Activated CD8-positive, alpha-beta memory T cell treated with anti-CD3 and anti-CD28 coated beads for 24 hours (primary cell): ENCODE data around the gene KCNIP3.
"Not testable (repeated sequence)": the region's sequence is repeated elsewhere in the genome, so short reads cannot be mapped to it uniquely, and the experiment has no call there.

Source experiments
- DNase-seq: peaks from one replicate; pipeline ENCODE4 v3.0.0-alpha.2; 2020

Gene KCNIP3

DNA sequence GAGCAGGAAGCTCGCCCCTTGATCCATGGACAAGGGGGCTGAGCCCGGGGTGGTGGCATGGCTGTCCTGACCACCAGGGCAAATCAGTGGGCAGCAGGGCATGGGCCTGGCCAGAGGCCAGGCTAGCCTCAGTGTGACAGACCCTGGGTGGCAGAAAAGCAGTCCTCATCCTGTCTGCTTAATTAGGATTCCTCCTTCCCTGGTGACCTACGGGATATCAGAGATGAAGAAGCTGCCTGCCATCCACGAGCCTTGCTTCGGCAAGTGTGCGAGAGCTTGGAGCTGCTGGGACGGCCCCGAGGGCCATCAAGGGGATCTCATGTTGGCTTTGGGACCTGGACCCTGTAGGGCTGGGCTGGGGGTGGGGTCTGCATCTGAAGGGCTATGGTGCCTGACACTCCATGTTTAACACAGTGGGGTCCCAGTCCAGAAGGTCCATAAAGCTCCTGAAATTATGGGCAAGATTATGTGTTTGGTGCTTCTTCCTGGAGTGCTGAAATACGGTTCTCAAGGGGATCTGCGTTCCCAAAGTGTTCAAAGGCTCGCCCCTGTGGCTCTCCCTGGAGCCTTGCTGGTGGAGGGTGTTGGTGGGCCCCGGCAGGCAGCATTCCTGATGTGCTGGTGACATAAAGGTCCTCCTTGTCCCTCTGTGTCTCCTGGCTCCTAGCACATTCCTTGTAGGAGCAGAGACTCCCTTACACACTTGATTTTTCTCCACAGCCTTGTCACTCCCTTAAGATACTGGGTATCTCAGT lies 52.6 kb downstream of the KCNIP3 start:
- peak; percentile 43 for DNase-seq

DNA sequence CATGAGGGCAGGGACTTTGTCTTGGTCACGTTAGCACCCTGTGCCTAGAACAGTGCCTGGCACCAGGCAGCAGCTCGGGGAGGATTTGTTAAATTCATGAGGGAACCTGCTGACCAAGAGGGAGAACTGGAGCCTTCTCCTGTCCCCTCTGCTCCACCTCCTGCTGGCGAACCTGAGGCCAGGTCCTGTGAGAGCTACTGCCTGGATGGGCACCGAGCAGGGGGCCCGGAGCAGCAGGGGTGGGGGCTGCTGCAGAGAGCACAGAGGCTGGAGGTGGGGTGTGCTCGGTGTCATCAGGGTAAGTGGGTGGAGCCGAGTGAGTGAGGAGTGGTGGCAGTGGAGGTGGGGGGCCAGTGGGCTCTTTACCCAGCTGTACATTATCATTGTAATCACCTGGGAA lies 53.2 kb downstream of the KCNIP3 start:
- DNase-seq = peak; percentile 32

DNA sequence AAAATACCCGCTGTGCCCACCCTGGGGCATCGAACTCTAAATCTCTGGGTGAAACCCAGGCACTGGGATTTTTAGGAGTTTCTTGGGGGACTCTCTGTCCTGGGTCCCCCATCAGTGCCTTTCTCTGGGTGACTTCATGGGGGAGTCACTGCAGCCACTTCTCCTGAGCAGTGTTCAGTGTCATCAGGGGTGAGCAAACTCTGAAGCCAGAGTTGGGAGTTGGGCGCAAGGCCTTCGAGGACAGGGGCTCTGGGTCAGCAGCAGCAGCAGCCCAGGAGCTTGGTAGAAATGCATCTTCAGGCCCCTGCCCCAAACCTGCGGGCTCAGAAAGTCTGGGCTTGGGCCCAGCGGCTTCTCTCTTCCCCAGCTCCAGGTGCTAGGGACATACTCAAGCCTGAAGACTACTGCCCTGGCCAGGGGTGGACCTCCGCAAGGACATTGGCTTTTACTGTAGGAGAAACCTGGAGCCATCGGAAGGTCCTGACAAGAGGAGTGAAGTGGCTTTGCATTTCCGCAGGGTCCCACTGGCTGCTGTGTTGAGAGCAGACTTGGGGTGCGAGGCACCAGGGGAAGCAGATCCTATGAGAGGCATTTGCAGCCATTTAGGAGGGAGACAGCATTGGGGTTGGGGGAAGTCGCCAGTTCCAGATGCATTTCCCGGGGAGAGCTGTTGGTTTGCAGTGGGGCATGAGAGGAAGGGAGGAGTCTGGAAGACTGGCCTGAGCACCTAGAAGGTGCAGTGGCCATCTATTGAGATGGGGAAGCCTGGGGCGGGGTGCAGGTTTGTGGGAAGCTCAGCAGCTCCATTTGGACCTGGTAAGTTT lies 53.8 kb downstream of the KCNIP3 start:
- DNase-seq = peak; percentile 38

DNA sequence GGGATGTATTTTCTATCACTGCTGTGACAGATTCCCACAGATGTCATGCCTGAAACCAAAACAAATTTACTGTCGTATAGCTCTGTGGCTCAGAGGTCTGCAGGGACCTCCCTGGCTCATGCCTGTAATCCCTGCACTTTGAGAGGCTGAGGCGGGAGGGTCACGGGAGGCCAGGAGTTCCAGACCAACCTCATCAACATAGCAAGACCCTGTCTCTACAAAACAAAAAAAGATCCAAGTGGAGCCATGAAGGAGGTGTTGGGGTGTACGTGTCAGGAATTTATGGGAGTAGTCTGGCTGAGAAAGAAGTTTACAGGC lies 54.4 kb downstream of the KCNIP3 start:
- DNase-seq = no peak

DNA sequence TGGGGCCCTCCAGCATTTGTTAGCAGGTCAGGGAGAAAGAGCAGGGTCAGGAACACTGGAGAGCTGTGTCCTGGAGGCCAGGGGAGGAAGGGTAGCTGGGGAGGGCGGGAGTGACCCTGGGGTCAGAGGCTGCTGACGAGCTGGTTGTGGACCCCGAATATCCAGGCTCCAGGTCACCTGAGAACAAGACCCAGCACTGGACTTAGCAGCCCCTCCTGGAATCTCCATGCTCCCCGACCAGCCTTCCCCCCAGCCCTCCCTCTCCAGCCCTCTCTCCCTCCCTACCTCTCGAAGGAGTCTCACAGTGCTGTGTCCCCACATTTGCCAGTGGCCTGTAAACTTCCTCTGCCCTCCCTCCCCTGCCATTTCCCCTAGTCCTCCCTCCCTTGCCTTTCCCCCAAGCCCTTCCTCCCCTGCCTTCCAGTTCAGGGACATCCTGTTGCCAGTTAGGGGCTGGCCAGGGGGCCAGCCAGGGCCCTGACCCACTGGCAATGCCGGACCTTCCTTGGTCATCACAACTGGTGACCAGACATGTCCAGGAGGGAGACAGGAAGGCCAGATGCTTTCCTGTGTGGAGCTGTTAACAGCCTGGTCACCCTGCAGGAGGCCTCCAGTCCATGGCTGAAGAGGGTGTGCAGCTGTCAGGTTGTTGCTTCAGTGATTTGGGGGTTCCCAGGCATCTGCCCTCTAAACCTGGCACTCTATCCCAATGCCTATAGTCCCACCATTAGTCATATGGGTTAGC lies 55.3 kb downstream of the KCNIP3 start:
- DNase-seq = peak; percentile 35

DNA sequence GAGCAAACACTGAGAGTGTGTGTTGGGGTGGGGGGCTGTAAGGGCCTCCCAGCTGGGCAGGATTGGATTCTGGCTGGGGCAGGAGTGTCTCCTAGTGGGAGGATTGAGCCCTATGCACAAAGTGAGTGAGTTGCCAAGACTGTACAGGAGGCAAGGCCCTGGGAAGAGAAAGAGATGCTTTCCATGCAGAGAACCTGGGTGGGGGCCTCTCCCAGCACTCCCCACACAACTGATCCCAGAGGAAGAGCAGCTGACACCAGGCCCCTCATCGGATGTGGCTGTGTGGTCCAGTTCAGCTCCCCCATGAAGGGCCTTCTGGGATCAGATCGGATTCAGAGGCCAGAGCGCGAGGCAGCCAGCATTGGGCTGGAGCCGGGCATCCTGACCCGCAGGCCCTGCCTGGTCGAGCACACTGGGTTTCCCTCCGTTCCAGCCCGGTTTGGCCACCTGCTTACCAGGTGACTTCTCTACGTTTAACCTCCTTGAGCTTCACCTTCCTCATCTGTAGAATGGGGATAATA lies 56.0 kb downstream of the KCNIP3 start:
- peak; percentile 21 for DNase-seq

DNA sequence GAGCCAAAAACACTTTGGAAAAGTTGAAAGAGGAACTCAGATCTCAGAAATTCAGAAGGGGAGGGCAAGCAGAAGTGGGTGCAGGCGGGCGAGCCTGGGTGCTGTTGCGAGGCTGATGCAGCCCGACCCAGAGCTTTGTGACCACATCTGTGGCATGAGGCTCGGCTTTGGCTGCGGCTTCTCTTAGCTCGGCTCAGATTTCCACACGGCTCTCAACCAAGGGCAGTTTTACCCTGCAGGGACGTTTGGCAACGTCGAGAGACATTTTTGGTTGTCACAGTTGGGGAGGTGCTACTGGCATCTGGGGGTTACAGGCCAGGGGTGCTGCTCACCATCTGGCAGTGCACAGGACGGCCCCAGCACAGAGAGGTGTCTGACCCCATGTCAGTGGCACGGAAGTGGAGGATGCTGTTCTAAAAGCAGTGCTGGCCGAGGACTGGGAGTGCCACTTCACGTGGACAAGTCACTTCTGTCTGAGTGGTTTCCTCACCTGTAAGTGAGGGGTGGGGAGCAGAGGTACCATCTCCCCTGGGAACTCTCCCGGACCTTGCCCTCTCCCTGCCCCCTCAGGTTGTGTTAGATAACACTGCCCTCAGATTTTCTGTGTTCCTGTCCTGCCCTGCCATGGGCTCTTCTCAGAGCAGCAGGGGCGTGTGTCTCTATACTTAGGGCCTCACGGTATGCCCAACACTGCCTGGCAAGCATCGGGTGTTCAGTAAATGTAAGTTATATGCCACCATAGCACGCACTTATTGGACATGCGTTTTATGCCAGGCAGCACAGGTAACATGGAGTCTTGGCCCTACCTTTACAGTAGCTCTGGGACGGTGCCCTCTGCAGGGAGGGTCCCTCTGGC lies 56.7 kb downstream of the KCNIP3 start:
- peak; percentile 49 for DNase-seq

DNA sequence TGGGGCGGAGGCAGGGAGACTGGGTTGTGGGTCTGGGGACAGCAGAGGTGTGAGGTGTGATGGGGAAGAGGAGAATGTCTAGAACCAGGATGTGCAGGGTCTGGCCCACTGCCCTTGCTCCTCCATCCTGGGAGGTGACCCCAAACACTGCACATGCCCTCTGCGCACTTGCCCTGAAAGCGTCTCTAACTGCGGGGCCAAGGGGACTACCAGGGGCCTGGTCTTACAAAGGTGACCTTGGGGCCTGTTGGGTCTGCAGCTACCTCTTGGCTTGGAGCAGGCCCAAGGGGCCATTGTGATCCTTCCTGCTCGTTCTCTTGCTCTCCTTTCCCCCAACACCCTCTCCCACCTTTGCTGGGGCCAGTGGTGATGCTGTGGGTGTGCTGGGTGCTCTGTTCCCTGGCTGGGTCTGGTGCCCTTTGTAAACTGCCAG lies 57.3 kb downstream of the KCNIP3 start:
- peak; percentile 41 for DNase-seq

DNA sequence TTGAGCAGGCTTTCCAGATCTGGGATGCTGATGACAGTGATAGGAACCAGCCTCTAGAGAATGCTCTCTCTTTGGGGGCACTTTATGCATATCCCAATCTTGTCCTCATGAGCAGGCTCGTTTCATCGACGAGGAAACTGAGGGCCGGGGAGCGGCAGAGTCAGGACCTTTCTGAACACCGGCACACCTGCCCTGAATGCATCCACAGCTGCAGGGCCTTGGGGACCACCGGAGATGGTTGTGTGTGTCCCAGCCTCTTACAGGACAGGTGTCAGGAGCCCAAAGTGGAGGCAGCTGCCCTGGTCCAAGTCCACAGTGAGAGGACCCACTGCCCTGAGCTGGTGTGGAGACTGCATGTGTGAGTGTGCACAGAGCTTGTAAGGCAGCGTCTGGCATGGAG lies 57.8 kb downstream of the KCNIP3 start:
- peak; percentile 21 for DNase-seq

DNA sequence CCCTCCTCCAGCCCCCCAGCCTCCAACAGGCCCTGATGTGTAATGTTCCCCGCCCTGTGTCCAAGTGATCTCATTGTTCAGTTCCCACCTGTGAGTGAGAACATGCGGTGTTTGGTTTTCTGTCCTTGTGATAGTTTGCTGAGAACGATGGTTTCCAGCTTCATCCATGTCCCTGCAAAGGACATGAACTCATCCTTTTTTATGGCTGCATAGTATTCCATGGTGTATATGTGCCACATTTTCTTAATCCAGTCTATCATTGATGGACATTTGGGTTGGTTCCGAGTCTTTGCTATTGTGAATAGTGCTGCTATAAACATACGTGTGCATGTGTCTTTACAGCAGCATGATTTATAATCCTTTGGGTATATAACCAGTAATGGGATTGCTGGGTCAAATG lies 58.3 kb downstream of the KCNIP3 start:
- DNase-seq = not testable (repeated sequence)

DNA sequence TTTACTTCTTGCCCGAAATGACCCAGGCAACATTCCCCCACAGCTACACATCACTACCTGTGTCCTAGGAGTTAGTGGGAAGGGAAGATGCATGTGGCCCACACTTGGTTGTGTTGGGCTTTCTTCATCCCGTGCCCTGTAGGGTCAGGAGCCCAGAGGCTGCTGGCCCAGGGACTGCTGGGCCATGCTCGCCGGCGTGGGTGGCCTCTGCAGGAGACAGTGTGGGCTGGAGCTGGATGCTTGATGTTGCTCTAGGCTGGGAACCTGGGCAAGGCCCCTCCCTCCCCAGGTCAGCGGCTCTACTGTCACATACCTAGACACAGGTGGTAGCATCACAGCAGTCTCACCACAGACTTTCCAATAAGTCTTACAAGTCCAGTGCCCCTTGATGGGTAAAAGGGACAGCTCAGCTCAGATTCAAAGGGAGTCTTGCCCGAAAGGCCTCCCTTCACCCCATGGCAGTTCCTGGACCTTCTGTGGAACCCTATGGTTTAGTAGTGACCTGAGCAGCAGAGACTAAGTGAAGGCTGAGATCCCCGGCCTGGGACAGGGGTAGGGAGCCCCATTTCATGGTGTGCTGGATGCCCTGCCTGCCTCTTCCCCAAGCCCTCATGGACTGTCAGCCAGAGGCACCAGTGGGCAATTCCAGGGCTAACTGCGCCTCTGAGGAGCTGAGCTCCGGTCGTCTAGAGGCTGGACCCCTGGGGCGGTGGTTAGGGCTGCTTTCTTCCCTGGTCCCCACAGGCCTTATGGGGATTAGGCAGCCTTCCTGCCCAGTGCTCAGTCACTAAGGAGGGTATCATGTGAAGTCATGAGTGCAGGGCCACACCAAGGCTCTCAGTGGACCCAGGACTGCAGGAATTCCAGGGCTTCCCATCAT lies 59.9 kb downstream of the KCNIP3 start:
- DNase-seq = peak; percentile 43

DNA sequence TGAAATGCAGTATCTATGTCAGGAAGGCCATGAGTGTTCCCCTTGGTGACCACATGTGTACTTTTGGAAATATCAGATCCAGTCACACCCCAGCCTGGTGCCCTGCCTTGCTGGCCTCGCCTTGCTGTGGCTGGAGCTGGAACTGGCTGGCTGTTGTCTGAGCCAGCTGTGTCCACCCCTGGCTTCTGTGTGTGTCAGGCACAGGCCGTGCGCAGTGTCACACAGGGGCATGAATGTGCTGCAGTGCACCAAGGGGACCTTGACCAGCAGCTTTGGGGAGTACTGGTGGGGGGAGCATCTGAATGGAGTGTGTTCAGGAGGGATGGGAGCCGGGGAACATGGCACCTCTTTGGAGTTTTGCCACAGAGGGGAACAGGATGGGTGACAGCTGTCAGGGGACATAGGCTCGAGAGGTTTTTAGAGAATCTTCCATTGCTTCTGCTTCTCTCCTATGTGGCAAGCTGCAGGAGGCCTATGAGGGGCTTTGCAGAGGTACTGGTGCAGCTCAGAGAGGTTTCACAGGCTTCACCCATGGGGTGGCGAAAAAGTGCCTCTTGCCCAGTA lies 60.7 kb downstream of the KCNIP3 start:
- peak; percentile 26 for DNase-seq

DNA sequence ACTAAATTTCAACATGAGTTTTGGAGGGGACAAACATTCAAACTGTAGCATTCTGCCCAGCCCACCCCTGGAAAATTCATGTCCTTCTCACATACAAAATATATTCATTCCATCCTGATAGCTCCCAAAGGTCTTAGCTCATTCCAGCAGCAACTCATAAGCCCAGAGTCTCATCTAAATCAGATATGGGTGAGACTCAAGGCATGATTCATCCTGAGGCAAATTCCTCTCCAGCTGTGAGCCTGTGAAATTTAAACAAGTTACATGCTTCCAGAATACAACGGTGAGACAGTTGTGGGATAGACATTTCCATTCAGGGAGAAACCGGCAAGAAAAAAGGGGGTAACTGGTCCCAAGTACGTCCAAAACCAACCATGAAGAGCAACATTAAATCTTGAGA lies 61.9 kb downstream of the KCNIP3 start:
- DNase-seq = no peak

DNA sequence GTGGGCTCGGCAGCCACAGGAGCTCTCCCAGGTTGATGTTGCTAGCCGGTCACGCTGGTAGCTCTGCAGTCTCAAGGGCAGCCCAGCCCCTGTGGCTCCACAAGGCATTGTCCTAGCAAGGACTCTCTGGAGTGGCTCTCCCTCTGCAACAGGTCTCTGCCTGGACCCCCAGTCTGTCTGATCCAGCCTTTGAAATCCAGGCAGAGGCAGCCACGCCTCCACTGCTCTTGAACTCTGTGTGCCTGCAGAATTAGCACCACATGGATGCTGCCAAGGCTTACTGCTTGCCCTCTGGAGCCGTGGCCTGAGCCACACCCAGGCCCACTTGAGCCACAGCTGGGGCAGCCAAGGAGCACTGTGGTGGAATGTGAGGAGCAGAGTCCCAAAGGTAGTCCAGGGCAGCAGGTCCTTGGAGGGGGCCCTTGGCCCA lies 62.4 kb downstream of the KCNIP3 start:
- peak; percentile 42 for DNase-seq

DNA sequence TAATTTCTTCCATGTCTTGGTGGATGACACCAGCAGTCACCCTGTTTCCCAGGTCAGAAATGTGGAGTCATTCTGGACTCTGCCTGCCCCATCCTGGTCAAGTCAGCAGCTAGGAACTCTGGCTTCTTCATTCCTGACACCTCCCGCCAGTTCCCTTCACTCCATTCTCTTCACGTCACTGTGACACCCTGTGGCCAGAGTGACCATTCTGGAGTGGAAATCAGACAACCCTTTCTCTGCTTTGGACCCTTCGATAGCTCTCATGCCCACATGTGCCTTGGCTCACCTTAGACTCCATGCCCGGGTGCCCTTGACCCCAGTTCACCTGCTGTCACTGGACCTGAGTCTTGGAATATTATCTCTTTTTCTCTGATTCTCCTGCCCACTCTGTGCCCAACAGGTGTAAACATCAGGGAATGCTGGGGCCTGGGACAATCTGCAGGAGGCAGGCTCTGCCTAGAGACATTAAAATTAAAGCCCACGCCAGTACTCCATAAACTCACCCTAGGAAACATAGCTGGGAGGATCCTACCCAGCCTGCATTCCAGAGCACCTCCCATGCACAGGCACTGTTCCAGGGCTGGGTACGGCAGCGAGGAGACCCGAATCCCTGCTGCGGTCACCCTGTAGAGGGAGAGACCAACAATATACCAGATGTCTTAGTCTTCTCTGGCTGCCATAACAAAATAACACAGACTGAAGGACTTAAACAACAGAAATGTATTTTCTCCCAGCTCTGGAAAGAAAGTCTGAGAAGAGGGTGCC lies 64.3 kb downstream of the KCNIP3 start:
- DNase-seq = no peak

DNA sequence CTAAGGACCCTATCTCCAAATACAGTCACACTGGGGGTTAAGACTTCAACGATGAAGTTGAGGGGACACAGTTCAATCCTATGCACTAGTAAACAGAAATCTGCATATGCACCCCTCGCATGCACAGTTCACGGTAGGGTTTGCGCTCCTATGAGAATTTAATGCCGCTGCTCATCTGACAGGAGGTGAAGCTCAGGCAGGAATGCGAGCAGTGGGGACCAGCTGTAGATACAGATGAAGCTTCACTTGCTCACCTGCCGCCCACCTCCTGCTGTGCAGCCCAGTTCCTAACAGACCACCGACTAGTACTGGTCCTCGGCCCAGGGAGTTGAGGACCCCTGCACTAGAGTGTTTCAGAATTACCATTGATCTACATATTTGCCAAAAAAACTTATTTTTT lies 65.3 kb downstream of the KCNIP3 start:
- DNase-seq = no peak

DNA sequence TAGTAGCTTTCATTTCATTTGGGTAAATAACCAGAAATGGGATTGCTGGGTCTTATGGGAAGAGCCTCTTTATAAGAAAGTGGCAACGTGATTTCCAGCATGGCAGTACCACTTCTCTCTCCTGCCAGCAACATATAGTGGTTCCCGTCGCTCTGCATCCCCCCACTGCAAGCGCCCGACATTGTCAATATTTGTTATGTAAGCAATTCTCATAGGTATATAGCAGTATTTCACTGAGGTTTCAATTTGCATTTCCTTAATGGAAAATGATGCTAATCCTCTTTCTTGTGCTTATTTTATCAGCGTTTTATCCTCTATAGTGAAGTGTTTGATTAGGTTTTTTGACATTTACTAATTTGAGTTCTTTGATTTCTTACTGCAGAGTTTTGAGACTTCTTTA lies 69.4 kb downstream of the KCNIP3 start:
- DNase-seq = no peak

DNA sequence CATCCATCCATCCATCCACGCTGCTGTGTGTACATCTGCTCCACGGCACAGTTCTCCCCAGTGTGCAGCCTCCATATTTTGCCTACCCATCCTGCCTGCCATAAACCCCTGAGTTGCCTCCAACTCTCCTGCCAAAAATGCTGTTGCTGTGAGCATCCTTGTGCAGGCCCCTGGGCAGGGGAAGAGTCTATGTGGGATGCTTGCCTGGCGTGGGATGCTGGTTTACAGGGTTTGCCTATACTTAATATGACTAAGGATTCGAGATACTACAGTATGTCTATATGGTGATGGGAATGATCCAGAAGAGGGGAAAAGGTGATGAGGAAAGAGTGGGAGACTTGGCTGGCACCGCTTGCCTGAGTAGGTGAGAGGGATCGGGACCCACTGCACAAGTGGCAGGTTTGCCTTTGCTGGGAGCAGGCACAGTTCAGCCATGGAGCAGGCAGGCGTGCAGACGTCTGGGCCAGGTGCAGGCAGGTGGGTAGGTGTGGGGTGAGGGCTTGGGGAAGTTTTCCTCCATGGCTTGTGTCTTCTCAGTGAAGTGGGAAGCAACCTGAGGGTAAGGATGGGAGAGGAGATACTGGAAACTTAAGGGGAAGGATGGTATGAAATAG lies 75.2 kb downstream of the KCNIP3 start:
- DNase-seq = no peak

DNA sequence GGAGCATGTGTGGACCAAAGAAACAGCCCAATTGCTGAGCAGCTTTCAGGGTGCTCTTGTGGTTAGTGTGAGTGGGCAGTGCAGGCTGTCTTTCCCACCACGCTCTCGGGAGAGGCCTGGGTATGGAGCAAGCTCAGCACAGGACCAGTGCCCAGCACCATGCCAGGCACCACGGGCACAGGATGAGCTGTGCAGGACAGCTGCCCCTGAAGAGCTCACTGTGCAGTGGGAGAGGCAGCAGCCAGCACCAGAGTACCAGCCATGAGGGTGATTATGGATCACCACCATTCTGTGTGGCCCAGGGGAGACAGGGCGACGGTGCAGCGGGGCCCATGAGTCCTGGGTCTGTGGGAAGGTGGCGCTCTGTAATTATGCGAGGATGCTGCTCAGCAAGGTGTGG lies 75.7 kb downstream of the KCNIP3 start:
- no peak for DNase-seq

DNA sequence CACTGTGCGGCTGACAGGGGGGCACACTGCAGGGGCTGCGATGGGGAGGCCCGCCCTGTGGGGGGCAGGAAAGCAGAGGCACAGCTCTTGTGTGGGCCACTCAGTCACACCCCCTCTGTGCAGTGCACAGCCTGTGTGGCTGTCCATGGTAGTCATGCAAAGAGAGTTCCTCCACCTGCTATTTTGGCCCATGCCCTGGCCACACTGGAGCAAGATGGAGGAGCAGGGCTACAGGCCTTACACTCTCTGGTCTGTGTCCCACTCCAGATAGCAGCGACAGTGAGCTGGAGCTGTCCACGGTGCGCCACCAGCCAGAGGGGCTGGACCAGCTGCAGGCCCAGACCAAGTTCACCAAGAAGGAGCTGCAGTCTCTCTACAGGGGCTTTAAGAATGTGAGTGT lies 76.9 kb downstream of the KCNIP3 start:
- DNase-seq = no peak
